GM21528 (cell line): ENCODE measurements around the gene SPARCL1.
"Not testable (repeated sequence)": the region's sequence is repeated elsewhere in the genome, so short reads cannot be mapped to it uniquely, and the experiment has no call there.

ENCODE experiments used
- ATAC-seq: cut with Tn5 transposase; IDR thresholded peaks from one replicate; pipeline ENCODE4 v1.9.1; 2021; ENCODE audit warnings: mild to moderate bottlenecking, moderate library complexity; ENCODE audit not compliant: unreplicated experiment, low FRiP score

Gene SPARCL1

DNA sequence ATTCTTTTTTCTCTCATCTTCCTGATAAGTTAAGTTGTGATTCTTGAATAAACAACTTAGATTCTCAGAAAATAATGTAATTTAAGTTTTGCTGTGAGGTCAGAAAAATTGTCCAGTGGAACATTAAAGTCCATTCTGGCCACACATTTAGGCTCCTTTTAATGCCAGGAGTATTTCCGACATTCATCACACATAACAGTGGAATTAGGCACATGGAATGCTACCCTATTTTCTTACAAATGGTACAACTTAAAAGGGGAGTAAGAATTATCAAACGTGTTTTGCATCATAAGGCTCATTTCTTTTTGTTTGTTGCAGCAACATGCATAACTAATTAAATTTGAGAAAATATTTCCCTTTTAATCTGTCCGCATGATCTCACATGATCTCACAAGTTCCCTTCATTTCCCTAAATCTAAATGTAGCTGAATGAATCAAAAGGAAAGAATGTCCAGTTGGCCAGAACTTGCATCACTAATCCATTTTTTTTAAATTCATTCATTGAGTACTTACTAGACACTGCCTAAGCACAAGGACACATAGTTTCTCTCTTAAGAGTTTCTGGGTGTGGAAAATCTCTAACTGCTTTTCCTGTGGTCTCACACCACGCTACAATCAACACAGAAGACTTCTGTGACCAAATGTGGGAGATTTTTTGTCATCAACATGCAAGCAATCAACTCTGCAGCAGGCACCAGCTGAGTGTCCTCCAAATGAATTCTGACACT lies 22.0 kb downstream of the SPARCL1 start:
- ATAC-seq = no peak

DNA sequence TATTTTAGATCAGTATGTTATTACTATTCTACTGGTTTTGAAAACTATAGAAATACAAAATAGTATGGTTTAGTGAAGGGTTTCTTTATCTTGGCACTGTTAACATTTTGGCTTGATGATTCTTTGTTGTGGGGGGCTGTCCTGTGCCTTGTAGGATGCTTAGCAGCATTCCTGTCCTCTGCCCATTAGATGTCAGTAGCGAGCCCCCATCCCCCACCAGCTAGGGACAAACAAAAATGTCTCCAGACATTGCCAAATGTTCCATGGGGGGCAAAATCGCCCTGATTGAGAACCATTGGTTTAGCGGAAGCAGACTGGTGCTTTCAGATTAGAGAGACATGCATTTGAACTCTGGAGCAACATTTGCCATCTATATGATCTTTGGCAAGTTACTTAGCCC lies 23.3 kb downstream of the SPARCL1 start:
- ATAC-seq = no peak

DNA sequence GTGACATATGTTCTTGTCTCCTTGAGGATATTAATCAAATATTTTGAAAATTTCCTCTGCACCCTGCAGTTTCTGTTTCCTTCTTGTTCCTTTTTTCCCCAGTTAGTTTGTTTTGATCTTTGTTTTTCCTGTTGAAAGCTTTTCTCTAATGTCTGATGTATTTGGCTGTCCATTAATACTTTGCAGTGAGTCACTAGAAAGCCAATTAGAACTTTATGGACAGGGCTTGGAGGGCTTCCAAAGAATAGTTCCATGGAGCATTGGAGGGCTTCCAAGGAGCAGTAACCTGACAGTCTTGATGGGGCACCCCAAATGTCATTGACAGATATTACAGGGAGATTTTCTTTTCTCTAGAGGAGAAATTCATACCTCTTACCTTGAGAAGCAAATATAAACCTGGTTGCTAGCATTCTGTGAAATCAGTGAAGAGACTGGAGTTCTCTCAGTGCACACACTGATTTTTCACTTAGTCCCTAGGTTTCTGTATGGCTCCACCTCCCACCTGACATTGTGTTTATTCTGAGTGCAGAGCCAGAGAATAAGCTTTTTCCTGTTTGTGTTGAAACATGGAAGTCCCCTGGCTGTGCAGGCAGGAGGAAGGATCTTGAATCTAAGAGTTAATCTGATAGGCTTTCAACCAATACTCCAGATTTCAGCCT lies 26.5 kb downstream of the SPARCL1 start:
- ATAC-seq = no peak

DNA sequence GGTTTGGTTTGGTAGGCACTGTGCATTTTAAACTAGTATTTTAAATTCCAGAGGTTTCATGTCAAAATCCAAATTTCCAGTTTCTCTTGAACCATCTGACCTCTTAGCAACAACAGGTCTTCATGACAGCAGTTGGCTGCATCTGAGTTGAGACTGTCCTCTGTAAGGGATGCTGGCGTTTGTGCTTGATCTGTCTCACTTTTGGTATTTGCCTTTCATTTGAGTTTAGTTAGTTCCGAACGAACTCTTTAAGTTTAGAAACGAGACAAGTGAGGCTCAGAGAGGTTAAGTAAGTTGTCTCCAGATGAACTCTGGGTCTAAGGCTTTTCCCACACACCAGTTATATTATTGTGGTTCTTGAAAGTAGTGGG lies 29.1 kb downstream of the SPARCL1 start:
- ATAC-seq = peak; percentile 55

DNA sequence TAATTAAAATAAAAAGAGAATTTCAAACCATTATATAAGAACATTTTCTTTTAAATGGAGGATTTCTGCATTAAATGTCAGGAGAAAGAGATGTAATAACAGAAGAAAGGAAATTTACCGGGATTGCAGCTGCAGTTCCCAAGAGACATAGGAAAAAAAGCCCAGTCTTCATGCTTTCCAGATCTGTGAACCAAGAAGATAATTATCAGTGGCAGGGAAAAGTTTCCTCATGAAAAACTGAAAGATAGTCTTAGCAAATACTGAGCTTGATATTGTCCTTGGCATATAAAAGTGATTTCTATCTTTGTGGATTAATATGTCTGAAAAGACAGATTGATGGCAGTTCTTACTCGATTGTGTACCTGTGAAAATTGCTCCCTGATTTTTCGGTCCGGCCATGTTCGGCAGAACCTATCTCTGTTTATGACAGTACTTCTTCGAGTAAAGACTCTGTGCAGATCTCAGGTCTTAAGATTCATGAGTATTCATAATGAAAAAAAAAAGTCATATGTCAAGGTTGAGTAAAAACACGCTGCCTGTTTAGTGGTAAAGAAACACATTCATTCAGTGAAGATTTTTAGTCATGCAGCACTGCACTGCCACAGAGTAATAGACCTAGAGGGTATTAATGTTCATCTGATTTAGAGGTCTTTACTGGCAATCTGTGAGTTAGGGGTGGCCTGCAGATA lies 29.6 kb downstream of the SPARCL1 start:
- ATAC-seq = peak; percentile 87

DNA sequence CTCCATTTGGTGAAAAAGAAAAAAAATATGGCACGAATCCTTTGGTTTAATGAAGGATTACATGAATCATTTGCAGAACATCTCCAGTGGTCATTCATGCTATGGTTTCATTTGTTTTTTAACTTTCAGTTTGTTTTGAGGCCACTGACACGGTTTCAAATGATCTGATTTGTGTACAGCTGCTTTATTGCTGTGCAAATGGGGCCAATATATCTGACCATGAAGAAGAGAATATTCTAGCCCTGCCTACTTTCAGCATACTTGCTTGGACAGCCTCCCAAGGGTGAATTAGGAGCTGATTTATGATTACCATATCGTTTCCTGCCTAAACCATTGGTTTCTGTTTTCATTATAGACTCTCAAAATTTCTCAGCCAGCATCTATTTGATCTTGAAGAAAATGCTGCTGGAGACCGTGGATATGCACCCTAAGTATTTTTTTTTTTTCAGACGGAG lies 30.7 kb downstream of the SPARCL1 start:
- ATAC-seq = peak; percentile 59

DNA sequence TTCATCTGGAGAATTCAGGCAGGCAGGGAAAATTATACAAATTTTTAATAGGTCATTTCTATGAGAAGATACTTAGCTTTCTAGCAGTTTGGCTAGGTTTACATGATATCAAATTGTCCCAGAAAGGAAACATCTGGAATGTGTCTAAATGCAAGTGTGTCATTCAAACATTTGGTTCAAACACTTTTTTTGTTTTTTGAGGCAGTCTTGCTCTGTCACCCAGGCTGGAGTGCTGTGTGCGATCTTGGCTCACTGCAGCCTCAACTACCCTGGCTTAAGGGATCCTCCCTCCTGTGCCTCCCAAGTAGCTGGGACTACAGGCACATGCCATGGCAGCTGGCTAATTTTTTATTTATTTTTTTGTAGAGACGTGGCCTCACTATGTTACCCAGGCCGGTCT lies 31.6 kb downstream of the SPARCL1 start:
- ATAC-seq = no peak

DNA sequence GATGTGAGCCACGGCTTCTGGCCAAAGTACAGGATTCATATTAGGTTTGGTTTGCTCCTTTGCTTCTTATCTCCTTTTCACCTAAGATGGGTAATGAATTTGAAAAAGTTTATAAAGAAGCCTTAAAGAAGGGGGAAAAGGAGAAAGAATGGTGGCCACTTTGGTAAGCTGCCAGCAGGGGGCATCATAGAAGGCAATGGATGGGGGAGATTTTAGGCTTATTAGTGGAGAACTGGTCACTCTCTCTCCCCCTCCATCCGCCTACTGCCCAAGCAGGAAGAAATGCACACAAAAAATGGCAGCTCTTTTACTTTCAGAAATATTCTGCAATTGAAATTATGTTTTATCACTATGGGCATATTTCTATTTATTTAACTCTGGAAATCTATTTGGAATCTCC lies 32.0 kb downstream of the SPARCL1 start:
- no peak for ATAC-seq

DNA sequence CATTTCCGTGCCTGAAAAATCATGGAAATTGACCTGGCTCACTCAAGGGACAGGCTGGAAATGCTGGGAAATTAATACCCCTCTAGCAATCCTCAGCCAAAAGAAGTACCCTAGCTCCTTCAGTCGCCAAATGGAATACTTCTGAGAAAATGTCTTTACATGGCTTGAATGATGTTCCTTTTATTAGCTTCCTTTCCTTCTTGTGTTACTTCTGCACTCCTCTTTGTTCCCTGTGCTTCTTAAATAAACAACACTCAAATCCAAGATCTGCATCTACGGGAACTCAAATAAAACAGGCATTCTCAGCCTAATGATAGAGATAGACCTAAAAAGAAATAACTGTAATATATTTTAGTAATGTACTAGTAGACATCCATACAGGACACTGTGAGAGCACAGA lies 36.1 kb downstream of the SPARCL1 start:
- ATAC-seq = no peak

DNA sequence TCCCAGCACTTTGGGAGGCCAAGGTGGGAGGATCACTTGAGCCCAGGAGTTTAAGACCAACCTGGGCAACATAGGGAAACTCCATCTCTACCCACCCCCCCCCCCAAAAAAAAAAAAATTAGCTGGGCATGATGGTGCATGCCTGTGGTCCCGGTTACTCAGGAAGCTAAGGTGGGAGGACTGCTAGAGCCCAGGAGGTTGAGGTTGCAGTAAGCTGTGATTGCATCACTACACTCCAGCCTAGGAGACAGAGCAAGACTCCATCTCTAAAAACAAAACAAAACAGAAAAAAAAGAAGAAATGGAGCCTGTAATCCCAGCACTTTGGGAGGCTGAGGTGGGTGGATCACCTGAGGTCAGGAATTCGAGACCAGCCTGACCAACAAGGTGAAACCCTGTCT lies 37.3 kb downstream of the SPARCL1 start:
- ATAC-seq = not testable (repeated sequence)

DNA sequence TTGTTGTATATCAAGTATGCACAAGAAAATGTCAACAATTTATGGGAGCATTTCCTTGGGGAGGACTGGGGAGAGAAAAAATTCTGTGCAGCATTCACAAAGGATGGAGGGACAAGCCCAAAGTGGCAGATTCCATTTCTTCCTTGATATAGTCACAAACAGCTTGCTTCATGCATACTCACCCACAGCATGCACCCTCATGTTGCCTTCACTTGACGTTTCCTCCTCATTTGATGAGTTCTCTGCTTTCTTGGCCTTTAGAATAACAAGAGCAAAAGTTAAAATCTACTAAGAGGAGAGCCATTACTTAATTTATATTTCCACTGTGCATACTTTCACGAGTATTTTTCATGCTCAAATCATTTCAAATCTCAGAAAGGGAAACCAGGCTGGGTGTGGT lies 37.7 kb downstream of the SPARCL1 start:
- no peak for ATAC-seq

DNA sequence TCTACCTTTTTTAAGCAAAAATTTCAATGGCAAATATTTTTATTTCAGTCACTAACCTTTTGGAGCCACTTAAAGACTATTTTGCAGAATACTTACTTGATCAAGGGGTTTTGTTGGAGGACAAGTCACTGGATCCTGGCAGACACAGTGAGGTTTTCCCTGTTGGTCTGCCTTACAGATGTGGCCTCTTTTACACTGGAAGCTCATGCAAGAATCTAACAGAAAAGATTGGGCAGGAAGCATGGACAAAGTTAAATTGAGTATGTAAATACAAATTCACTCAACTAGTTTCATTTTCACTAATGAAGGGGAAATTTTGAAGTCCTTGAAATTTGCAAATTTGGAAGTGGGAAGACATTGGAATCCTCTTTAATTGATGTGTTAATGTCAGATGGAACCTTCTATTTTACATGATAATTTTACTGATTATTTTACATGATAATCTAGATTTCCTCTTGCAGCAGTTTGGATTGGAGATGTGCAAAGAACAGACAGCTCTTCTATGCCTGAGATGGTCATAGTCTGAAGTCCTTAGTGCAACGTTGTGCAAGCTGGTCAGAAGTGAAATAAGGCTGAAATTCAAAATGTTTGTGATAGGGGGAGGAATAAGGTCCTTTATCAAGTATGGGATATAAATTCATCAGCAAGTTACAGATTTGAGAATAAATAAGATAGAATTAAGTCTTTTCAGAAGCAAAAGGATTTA lies 38.4 kb downstream of the SPARCL1 start:
- ATAC-seq = no peak

DNA sequence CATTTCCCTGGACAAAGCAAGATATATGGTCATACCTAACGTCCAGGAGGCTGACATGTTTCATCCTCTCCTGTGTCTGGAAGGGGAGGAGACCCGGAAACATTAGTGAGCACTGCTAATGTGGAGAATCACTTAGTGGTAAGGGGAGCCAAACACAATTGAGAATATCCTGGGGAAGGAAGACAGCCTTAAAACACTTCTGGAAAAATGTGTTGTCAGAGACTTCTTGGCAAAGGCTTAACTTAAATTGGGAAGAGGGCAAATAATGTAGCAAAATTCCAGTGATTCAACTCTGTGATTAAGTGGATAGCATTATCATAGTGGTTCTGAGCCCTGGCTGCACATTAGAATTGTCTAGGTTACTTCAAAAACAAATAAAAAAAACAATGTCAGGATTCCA lies 39.5 kb downstream of the SPARCL1 start:
- no peak for ATAC-seq

DNA sequence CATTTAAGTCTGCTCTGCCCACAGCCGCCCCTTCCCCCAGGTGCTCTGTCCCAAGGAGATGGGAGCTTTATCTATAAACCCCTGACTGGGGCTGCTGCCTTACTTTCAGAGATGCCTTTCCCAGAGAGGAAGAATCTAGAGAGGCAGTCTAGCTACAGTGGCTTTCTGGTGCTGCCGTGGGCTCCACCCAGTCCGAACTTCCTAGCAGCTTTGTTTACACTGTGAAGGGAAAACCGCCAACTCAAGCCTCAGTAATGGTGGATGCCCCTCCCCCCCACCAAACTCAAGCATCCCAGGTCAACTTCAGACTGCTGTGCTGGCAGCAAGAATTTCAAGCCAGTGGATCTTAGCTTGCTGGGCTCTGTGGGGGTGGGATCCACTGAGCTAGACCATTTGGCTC lies 40.5 kb downstream of the SPARCL1 start:
- ATAC-seq = not testable (repeated sequence)

DNA sequence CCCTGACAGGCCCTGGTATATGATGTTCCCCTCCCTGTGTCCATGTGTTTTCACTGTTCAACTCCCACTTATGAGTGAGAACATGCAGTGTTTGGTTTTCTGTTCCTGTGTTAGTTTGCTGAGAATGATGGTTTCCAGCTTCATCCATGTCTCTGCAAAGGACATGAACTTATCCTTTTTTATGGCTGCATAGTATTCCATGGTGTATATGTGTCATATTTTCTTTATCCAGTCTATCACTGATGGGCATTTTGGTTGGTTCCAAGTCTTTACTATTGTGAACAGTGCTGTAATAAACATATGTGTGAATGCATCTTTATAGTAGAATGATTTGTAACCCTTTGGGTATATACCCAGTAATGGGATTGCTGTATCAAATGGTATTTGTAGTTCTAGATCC lies 45.9 kb downstream of the SPARCL1 start:
- ATAC-seq = not testable (repeated sequence)

DNA sequence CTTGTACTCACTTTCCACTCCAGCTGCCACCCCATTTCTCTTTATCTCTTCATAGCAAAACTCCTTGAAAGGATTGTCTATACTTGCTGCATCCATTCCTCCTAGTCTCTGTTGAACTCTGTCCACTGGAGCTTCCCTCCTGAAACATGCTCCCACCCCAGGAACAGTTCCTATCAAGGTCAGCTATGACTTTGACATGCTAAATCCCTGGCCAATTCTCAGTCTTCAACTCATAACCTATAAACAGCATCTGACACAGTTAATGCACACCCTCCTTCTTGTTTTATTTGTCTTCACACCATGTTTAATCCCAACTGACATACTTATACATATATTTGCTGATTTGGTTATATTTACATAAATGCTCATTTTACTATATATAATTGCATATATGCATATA lies 47.8 kb downstream of the SPARCL1 start:
- no peak for ATAC-seq

DNA sequence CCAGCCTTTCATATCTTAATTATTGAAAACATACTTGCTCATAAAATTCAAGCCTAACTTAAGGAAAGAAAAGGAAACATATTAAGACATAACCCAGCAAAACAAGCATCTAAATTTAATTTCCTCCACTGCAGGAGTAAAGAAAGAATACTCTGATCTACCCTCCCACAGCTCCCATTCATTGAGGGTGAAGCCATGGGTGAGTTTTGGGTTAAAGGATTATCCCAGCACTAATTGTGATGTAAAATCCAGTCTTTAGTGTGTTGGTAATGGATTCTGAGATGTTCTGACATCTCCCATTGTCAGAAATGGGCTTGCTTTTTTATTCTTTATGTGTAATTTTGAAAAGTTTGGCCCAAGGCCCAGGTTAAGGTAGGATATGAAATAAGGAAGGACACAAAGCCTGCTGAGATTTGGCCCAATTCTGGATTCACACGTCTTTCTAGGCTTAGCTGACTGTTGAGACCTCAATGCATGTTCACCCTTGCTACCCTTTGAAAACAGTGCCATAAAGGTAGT lies 50.4 kb downstream of the SPARCL1 start:
- ATAC-seq = no peak

DNA sequence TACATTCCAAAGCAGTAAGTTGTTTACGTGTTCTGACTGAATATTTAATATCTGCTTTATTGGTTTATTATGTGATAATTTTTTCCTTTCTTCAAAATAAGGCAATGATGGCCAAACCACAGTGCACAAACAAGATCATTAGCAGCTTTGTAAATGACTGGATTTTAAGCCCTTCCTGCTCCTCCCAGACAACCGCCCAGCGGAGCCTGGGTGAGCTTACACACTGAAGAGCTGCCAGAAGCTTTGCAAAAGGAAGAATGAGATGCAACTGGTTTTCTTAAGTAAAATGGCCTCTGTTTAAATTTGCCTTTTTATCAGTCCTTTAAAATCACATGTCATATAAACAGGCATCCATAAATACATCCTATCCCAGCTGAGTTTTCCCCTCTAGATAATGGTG lies 52.2 kb downstream of the SPARCL1 start:
- no peak for ATAC-seq

DNA sequence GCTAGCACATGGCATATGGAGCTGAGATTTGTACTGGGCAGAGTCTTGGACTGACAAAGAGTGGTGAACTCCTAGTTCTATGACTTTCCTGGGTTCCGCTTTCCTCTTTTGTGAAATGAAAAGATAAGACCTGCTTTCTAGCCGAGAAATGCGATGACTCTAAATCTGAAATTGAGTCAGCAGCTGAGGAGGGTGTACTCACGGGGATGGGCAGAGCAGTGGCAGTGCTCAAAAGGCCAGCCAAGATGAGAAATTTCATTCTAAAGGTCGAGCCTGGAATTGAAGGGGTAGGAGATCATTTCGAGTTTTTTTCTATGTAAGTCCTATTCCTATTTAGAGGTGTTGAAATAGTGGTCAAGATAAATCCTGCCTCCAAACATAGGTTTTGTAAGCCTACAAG lies 59.8 kb downstream of the SPARCL1 start:
- ATAC-seq = no peak

DNA sequence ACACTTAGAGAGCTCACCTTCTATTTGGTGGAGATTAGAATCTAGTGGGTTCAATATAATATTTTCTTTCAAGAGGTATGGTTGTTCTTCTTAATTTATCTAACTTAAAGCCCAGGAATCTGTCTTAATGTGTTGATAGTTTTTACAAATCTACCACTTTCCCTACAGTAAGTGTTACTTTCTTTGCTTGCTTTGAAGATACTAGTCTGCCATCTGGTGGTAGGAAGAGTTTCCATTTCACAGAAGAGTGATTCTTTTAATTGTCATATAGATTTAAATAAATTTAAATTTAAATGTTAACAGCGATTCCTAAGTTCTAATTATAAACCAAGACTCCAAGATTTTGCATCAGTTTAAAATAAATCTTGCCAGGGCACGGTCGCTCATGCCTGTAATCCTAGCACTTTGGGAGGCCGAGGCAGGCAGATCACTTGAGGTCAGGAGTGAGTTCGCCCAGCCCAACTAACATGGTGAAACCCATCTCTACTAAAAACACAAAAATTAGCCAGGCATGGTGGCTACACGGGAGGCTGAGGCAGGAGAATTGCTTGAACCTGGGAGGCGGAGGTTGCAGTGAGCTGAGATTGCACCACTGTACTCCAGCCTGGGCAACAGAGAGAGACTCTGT lies 63.3 kb downstream of the SPARCL1 start:
- no peak for ATAC-seq
